Limb (tissue), 2 donors: ENCODE data around the gene PI16.

Source experiments
- DNase-seq, 2 donors: peaks; one replicate each; pipeline ENCODE4 v3.0.0-alpha.2; 2016; ENCODE audit errors: extremely low spot score in 2 of 2

PI16 gene

DNA sequence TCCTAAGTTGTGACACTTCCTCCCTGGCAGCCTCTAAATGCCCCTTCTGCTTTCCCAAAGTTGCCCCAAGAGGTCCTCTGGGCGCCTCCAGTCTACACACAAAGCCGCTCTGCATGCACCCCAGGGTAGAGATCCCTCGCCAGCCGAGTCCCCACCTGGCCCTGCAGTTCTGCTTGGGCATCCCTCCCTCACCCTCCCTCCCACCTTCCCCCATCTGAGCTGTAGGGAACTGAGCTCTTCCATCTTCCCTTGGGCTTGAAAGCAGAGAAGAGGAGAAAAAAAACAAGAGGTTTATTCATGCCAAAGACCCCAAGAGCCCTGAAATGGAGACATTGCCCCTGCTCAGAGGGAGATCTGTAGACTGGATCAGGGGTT, 45.2 kb downstream of the PI16 start:
- no peak for DNase-seq

DNA sequence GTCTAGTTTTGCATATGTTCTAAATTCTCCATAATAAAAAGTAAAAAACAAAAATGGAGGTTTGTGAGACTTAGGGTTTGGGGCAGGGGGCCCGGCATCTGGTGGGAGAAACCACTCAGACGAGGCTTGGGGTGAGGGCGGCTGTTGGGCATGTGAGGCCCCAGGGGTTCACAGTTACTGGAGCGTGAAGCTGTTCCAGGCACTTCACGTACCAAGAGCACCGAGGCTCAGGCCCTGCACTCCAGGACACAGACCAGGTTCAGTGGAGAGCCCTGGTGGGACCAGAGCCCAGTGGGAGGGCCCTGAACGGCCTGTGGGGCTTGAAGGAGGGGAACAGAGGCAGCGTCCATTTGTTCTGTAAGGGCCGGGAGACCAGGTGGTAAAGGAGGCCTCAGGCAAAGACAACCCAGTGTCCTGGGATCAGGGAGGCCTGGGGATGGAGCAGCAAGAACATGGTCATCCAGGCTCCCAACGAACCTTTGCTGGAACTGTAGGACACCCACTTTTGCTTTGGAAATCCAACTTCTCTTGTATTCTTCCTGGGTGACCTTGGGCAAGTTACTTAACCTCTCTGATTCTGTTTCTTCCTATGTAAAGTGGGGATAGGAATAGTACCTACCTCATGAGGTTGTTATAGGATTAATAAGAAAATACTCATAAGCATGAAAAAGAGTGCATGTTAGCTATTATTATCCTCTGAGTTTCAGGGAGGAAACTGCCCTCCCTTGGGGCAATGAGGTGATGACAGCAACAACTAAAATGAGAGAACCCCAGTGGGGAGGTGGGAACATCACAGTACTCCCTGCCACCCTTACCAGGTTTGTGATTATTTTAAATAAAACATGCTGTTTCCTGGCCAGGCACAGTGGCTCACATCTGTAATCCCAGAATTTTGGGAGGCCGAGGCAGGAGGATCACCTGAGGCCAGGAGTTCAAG, 49.8 kb downstream of the PI16 start:
- no peak for DNase-seq

DNA sequence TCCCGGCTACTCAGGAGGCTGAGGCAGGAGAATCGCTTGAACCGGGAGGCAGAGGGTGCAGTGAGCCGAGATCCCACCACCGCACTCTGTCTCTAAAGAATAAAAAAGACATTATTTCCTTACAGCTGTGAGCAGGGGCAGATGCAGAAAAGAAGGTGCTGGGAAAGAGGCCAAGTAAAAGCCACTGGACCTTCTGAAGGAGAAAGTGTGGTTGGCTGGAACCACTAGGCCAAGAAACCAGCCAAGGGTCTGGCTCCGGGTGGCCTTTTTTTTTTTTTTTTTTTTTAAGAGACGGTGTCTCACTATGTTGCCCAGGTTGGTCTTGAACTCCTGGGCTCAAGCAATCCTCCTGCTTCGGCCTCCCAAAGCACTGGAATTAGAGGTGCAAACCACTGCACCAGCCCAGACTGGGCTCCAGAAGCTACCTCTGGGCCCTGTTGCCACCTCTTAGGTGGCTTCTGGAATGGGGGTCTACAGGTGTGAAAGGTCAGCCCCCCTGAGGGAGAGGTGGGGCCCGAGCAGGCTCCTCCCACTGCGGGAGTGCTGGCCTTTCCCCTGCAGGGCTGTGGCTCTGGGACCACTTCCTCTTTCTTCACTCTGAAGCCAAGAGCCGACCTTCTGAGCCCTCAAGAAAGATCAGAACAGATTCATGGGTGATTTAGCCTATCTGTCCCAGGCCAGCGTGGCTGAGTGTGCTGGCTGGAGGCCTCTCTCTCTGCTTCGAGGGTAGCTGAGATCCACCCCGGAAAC, 50.7 kb downstream of the PI16 start, which contains the start of gene FGD2:
FGD2 (plus strand) TSS at position 595 of the 750 bp plus-strand sequence. CDS start 163 bp downstream, outside the sequence.
- DNase-seq, result no peak

DNA sequence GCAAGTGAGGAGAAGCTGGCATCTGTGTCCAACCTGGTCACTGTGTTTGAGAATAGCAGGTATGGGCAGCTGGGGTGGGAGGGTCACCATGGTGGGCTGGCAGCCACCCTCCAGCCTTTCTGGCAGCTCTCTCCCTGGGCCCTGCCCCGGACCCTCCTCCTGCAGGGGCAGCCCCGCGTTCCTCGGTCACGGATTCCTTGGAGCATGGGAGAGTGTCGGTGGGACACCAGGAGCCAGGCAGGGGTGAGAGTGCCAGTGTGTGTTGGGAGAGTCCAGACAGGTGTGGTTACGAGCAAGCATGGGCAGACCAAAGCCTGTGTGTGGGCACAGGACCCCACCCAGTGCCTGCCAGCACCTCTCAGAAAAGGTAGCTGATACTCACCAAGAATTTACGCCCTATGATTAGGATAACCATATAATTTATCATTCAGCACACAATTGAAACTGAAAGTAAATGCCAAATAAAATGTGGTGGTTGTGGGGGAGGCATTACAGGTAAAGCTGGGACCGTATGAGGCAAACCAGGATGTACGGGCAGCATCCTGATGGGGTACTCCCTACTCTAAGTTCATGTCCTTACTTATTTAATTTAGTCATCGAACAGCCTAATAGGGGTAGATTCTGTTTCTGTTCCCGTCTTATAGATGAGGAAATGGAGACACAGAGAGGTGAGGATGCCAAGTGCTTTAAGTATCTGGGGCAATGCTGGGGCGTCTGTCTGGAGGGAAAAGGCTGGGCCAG, 51.5 kb downstream of the PI16 start:
- DNase-seq, result no peak

DNA sequence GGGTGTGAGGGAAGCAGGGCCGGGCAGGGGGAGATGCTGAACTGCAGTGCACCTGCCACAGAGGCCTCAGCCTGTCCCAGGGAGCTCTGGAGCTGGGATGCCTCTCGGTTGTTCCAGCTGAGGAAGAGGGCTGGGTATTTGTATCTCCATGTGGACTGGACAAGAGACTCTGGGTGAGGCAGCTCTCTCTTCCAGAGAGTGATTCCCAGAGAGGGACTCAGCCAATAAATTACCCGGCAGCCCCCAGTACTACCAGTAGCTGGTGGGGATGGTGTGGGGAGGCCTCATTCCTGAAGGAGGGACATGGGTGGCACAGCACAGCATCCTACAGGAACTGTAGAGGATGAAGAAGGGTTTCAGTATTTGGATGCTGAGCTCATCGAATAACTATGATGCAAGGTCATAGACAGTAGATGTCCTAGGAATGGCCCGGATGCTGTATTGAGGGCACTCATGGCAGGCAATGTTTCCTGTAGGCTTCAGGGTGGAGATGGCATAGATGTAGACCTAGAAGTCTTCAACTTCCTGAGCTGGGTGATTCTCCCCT, 52.3 kb downstream of the PI16 start:
- DNase-seq, result no peak

DNA sequence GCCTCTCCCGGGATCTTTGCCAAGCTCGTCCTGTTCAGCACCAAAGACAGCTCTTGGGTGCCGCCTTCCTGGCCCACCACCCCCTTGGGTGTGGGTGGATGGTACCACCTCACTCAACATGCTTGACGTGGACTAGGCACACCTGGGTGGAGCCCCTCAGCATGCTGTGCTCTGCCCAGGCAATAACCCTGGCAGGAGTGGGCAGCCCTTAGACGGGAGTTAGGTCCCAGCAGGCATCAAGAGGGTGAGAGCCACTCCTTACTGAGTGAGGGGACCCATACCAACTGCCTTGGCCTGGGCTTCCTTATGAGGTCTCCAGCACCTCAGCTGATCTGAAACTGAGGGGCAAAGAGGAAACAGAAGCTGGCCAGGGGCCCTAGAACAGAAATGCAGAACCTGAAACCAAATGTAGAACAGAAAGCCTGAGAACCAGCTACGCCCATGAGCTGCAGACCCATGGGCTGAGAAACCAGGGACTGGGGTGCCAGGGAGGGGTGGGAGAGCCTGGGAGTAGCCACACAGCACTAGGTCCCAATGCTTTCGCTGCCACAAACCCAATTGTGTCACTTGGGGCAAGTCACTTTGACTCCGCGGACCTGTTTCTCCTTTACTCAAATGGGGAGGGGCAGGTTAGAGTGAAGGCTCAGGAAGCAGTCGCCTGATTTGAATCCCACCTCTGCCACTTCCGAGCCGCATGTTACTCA, 53.0 kb downstream of the PI16 start:
- no peak for DNase-seq

DNA sequence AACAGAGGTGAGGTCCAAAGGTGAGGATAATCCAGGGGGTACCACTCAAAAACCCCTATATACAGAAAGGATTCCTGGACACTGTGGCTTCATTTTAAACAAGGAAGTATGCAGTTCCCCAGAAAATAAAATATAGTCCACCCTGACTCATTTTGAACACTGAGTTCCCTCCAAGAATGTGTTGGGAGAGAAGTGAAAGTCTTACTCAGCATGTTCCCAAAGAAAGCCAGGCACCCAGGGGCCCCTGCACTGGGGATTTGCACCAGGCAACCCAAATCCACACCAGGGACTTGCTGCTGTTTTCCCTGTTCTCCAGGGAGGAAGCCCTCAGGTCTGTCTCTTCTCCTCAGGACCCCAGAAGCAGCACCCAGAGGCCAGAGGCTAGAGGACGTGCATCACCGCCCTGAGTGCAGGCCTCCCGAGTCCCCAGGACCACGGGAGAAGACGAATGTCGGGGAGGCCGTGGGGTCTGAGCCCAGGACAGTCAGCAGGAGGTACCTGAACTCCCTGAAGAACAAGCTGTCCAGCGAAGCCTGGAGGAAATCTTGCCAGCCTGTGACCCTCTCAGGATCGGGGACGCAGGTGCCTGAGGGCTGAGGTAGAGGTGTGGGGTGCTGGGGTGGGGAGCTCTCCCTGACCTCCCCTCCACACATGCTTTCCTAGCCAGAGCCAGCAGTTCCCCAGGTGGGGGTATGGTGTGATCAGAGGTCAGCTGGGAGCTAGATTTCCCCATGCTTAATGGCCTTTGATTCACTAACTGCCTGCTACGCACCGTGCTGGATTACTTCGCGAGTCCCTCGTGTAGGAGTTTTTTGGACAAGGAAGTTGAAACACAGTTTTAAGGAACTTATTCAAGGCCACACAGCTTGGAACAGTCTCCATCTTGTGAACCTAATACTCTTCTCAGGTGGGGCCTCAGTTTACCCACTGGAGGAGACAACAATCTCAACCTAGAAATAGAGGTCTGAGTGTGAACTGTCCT, 54.2 kb downstream of the PI16 start:
- no peak for DNase-seq

DNA sequence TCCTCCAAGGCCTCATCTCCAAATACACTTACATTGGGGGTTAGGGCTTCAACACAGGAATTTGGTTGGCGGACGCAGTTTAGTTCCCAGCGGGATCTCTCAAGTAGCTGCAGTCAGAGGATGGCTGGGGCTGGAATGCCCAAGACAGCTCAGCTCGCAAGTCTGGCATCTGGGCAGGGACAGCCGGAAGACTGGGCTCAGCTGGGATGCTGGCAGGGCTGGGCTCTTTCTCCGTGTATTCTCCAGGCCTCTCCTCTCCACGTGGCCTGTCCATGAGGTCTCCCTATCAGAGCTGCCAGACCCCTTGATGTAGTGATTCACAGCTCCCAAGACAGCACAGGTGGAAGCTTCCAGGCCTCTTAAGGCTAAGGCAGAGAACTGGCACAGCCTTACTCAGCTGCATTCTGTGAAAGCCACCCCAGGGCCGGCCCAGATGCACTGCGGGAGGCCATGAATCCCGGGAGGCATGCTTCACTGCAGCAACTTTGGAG, 55.9 kb downstream of the PI16 start:
- DNase-seq, result no peak

DNA sequence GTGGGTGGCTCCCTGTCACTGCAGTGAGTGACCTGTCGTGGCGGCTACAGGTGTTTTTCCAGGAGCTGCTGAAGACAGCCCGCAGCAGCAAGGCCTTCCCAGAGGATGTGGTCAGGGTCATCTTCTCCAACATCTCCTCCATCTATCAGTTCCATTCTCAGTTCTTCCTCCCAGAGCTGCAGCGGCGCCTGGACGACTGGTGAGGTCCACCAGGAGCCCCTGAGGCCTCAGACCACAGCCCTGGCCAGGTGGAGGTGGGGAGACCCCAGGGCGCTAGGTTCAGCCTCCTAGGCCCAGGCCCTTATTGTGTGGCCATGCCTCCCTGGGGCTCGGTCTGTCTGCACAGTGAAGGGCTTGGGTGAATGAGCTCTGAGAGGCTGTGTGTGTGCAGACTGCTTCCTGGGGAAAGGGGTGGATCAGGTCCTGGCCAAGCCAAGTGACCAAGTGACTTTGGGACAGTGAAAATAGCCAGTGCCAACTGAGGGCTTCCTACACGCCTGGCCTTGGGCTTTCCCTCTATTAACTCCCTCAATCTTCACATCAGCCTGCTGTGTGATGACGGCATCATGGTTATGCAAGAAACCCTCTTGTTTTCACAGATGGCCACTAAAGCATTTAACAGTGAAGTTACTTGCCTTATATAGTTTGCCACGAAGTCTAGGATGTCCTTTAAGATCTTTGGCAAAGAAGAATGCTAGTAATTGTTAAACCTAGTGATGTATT, 57.3 kb downstream of the PI16 start:
- DNase-seq, result no peak

DNA sequence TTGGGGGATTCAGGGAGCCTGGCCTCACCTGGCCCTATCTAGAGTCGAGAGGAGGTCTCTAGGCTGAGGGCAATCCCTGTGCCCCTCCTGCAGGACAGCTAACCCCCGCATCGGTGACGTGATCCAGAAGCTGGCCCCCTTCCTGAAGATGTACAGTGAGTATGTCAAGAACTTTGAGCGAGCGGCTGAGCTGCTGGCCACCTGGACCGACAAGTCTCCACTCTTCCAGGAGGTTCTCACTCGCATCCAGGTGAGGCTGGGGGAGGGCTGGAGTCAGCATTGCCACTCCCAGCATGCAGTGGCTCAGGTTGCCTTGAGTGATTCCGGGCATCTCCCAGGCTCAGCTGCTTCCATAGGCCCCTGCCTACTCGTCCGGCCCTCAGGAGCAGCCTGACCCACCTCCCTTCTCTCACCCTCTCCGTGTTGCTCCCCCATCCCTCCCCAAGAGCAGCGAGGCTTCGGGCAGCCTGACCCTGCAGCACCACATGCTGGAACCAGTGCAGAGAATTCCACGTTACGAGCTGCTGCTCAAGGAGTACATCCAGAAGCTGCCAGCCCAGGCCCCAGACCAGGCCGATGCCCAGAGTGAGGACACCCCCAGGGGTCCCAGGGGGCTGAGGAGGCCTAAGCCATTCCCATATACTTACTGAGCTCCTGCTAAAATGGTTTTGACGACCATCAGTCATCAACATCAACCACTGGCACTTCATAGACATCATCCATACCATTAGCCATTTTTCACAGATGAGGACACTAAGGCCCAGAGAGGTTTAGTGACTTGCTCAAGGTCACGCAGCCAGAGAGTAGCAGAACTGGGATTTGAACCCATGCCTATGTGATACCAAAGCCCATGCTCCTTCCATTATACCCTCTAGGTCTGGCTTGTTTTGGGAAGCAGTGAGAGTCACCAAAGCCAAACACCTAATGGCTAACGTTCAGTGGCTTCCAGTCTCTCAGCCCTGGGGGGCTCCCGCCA, 59.3 kb downstream of the PI16 start:
- DNase-seq, result no peak
